Measurements from ENCODE around the gene TK2. TPM values are rescaled to one million over a fixed set of nuclear protein-coding genes. Genes with fewer than 3 reads are reported as not detected.

Gene TK2
- total RNA-seq, 6 experiments from 2014 or later: 29.1 to 43.8 (median 32.6) TPM

GRCh38 chr16:66458292-66458691 lies 91.6 kb downstream of the TK2 start:
- Mint-ChIP-seq H3K27me3 (ENCODE audit: insufficient read depth) (peaks cover 36% of the 10 kb centered on the region), H3K9me3 (no peaks in the 10 kb centered on the region), H3K27ac (no peak overlapping the region), H3K4me3 (no peak overlapping the region), H3K36me3 (ENCODE audit: low read depth) (no peaks in the 10 kb centered on the region), H3K4me1 (ENCODE audit: low read depth) (no peaks in the 10 kb centered on the region)
- DNase-seq: no peak
- TF ChIP-seq CTCF (IDR thresholded peaks at IDR 0.05): no peak

Other genes with a start within 250 kb of the TK2 start
- not detected for gene CDH5, start 183.4 kb downstream of the TK2 start, total RNA-seq (2021; fragmentation: NEBNext Ultra II Directional; extraction: Animal tissue kit (Norgen Biotek cat#: 25700))
- gene BEAN1, start 122.8 kb downstream of the TK2 start, total RNA-seq (2021; fragmentation: NEBNext Ultra II Directional; extraction: Animal tissue kit (Norgen Biotek cat#: 25700)): not detected
- gene CKLF, start 2.5 kb upstream of the TK2 start, total RNA-seq (2021; fragmentation: NEBNext Ultra II Directional; extraction: Animal tissue kit (Norgen Biotek cat#: 25700)): 10 to 100 TPM; 44.7 to 61.4 (median 56.8) TPM
- gene CMTM1, start 16.3 kb upstream of the TK2 start, total RNA-seq (2021; fragmentation: NEBNext Ultra II Directional; extraction: Animal tissue kit (Norgen Biotek cat#: 25700)): 1 to 10 TPM; 4.2 to 5.5 (median 4.9) TPM
- not detected for gene CMTM2, start 29.3 kb upstream of the TK2 start, total RNA-seq (2021; fragmentation: NEBNext Ultra II Directional; extraction: Animal tissue kit (Norgen Biotek cat#: 25700))
- gene CMTM3, start 54.6 kb upstream of the TK2 start, total RNA-seq (2021; fragmentation: NEBNext Ultra II Directional; extraction: Animal tissue kit (Norgen Biotek cat#: 25700)): 10 to 100 TPM; 26.3 to 35.6 (median 28.0) TPM
- 10 to 100 TPM; 14.2 to 22.0 (median 18.8) TPM for gene CMTM4, start 146.6 kb upstream of the TK2 start, total RNA-seq (2021; fragmentation: NEBNext Ultra II Directional; extraction: Animal tissue kit (Norgen Biotek cat#: 25700))
- gene DYNC1LI2, start 201.5 kb upstream of the TK2 start, total RNA-seq (2021; fragmentation: NEBNext Ultra II Directional; extraction: Animal tissue kit (Norgen Biotek cat#: 25700)): 100 to 1,000 TPM in 3 of 6 experiments, 10 to 100 TPM in 3; 84.7 to 103 (median 99.7) TPM